ENCODE data around the gene FAM83D. TPM values are rescaled to one million over a fixed set of nuclear protein-coding genes. Genes with fewer than 3 reads are reported as not detected.

FAM83D gene
- total RNA-seq, 2 donors from 2014 or later = 15.9 to 18.3 TPM

- H3K27ac Mint-ChIP-seq = no peak overlapping the region
- H3K4me3 Mint-ChIP-seq = no peak overlapping the region
- no peaks in the 10 kb centered on the region for H3K27me3 Mint-ChIP-seq
- peaks cover 93% of the 10 kb centered on the region for H3K36me3 Mint-ChIP-seq (ENCODE audit: low read depth)
- no peaks in the 10 kb centered on the region for H3K9me3 Mint-ChIP-seq
- H3K4me1 Mint-ChIP-seq = no peaks in the 10 kb centered on the region
- ATAC-seq (replicated peaks) = no peak
Observed at GRCh38 chr20:38915355-38915754, 10.9 kb upstream of the FAM83D start.

- Mint-ChIP-seq H3K4me1 (no peaks in the 10 kb centered on the region), H3K4me3 (no peak overlapping the region), H3K36me3 (ENCODE audit: low read depth) (peaks cover 81% of the 10 kb centered on the region), H3K27ac (no peak overlapping the region), H3K27me3 (no peaks in the 10 kb centered on the region), H3K9me3 (no peaks in the 10 kb centered on the region)
- ATAC-seq (replicated peaks) = no peak
Observed at GRCh38 chr20:38917657-38918056, 8.6 kb upstream of the FAM83D start.

- Mint-ChIP-seq H3K27ac (no peak overlapping the region), H3K4me3 (no peak overlapping the region), H3K4me1 (no peaks in the 10 kb centered on the region), H3K27me3 (no peaks in the 10 kb centered on the region), H3K9me3 (no peaks in the 10 kb centered on the region), H3K36me3 (ENCODE audit: low read depth) (peaks cover 75% of the 10 kb centered on the region)
- no peak for ATAC-seq (replicated peaks)
Observed at GRCh38 chr20:38918172-38918571, 8.0 kb upstream of the FAM83D start.

GRCh38 chr20:38919683-38920082, 6.5 kb upstream of the FAM83D start:
- Mint-ChIP-seq H3K9me3 (no peaks in the 10 kb centered on the region), H3K4me1 (peaks cover under 1% of the 10 kb centered on the region), H3K27me3 (no peaks in the 10 kb centered on the region), H3K36me3 (ENCODE audit: low read depth) (peaks cover 60% of the 10 kb centered on the region), H3K27ac (no peak overlapping the region), H3K4me3 (no peak overlapping the region)
- ATAC-seq (replicated peaks) = no peak

GRCh38 chr20:38920411-38920810, 5.8 kb upstream of the FAM83D start:
- Mint-ChIP-seq H3K4me1 (peaks cover 5% of the 10 kb centered on the region), H3K36me3 (ENCODE audit: low read depth) (peaks cover 53% of the 10 kb centered on the region), H3K4me3 (no peak overlapping the region), H3K9me3 (no peaks in the 10 kb centered on the region), H3K27ac (no peak overlapping the region), H3K27me3 (no peaks in the 10 kb centered on the region)
- ATAC-seq (replicated peaks) = no peak

- H3K4me1 Mint-ChIP-seq = peaks cover 5% of the 10 kb centered on the region
- no peaks in the 10 kb centered on the region for H3K9me3 Mint-ChIP-seq
- H3K4me3 Mint-ChIP-seq = no peak overlapping the region
- H3K36me3 Mint-ChIP-seq (ENCODE audit: low read depth) = peaks cover 49% of the 10 kb centered on the region
- no peak for ATAC-seq (replicated peaks)
- H3K27me3 Mint-ChIP-seq = no peaks in the 10 kb centered on the region
- no peak overlapping the region for H3K27ac Mint-ChIP-seq
Observed at GRCh38 chr20:38920851-38921250, 5.4 kb upstream of the FAM83D start.

- no peak for ATAC-seq (replicated peaks)
- H3K36me3 Mint-ChIP-seq (ENCODE audit: low read depth) = peaks cover 22% of the 10 kb centered on the region
- H3K4me1 Mint-ChIP-seq = peaks cover 14% of the 10 kb centered on the region
- peak overlapping the region; percentile 26 for H3K4me3 Mint-ChIP-seq
- H3K27ac Mint-ChIP-seq = peak overlapping the region; percentile 54
- H3K9me3 Mint-ChIP-seq = no peaks in the 10 kb centered on the region
- H3K27me3 Mint-ChIP-seq = no peaks in the 10 kb centered on the region
Observed at GRCh38 chr20:38924718-38925117, 1.5 kb upstream of the FAM83D start.

- Mint-ChIP-seq H3K4me3 (peak overlapping the region; percentile 78), H3K9me3 (no peaks in the 10 kb centered on the region), H3K27me3 (no peaks in the 10 kb centered on the region), H3K36me3 (ENCODE audit: low read depth) (peaks cover 7% of the 10 kb centered on the region), H3K4me1 (peaks cover 18% of the 10 kb centered on the region), H3K27ac (peak overlapping the region; percentile 71)
- ATAC-seq (replicated peaks) = no peak
Observed at GRCh38 chr20:38926934-38927616, 858 bp downstream of the FAM83D start.

- Mint-ChIP-seq H3K9me3 (no peaks in the 10 kb centered on the region), H3K27ac (no peak overlapping the region), H3K4me3 (peak overlapping the region; percentile 78), H3K36me3 (ENCODE audit: low read depth) (peaks cover 7% of the 10 kb centered on the region), H3K4me1 (peaks cover 18% of the 10 kb centered on the region), H3K27me3 (no peaks in the 10 kb centered on the region)
- no peak for ATAC-seq (replicated peaks)
Observed at GRCh38 chr20:38927902-38928578, 1.8 kb downstream of the FAM83D start.

GRCh38 chr20:38930242-38930569, 4.0 kb downstream of the FAM83D start:
- H3K9me3 Mint-ChIP-seq = no peaks in the 10 kb centered on the region
- no peaks in the 10 kb centered on the region for H3K27me3 Mint-ChIP-seq
- peaks cover 7% of the 10 kb centered on the region for H3K36me3 Mint-ChIP-seq (ENCODE audit: low read depth)
- peaks cover 13% of the 10 kb centered on the region for H3K4me1 Mint-ChIP-seq
- no peak for ATAC-seq (replicated peaks)
- no peak overlapping the region for H3K4me3 Mint-ChIP-seq
- H3K27ac Mint-ChIP-seq = no peak overlapping the region

GRCh38 chr20:38931984-38932383, 5.8 kb downstream of the FAM83D start:
- Mint-ChIP-seq H3K4me1 (peaks cover 13% of the 10 kb centered on the region), H3K4me3 (no peak overlapping the region), H3K9me3 (no peaks in the 10 kb centered on the region), H3K27ac (no peak overlapping the region), H3K36me3 (ENCODE audit: low read depth) (peaks cover 7% of the 10 kb centered on the region), H3K27me3 (no peaks in the 10 kb centered on the region)
- ATAC-seq (replicated peaks) = no peak

- H3K27ac Mint-ChIP-seq = no peak overlapping the region
- H3K36me3 Mint-ChIP-seq (ENCODE audit: low read depth) = peaks cover 7% of the 10 kb centered on the region
- peaks cover 13% of the 10 kb centered on the region for H3K4me1 Mint-ChIP-seq
- ATAC-seq (replicated peaks) = no peak
- no peak overlapping the region for H3K4me3 Mint-ChIP-seq
- H3K27me3 Mint-ChIP-seq = no peaks in the 10 kb centered on the region
- no peaks in the 10 kb centered on the region for H3K9me3 Mint-ChIP-seq
Observed at GRCh38 chr20:38932457-38933120, 6.4 kb downstream of the FAM83D start.

GRCh38 chr20:38934530-38934929, 8.3 kb downstream of the FAM83D start:
- no peak for ATAC-seq (replicated peaks)
- peaks cover 6% of the 10 kb centered on the region for H3K4me1 Mint-ChIP-seq
- no peaks in the 10 kb centered on the region for H3K36me3 Mint-ChIP-seq (ENCODE audit: low read depth)
- H3K27ac Mint-ChIP-seq = no peak overlapping the region
- no peaks in the 10 kb centered on the region for H3K9me3 Mint-ChIP-seq
- H3K27me3 Mint-ChIP-seq = no peaks in the 10 kb centered on the region
- H3K4me3 Mint-ChIP-seq = no peak overlapping the region

GRCh38 chr20:38935285-38935684, 9.1 kb downstream of the FAM83D start:
- Mint-ChIP-seq H3K27ac (no peak overlapping the region), H3K27me3 (no peaks in the 10 kb centered on the region), H3K9me3 (no peaks in the 10 kb centered on the region), H3K36me3 (ENCODE audit: low read depth) (no peaks in the 10 kb centered on the region), H3K4me3 (no peak overlapping the region), H3K4me1 (no peaks in the 10 kb centered on the region)
- ATAC-seq (replicated peaks) = no peak

GRCh38 chr20:38935967-38936407, 9.8 kb downstream of the FAM83D start:
- H3K27me3 Mint-ChIP-seq = no peaks in the 10 kb centered on the region
- H3K9me3 Mint-ChIP-seq = no peaks in the 10 kb centered on the region
- no peak overlapping the region for H3K27ac Mint-ChIP-seq
- no peaks in the 10 kb centered on the region for H3K4me1 Mint-ChIP-seq
- no peaks in the 10 kb centered on the region for H3K36me3 Mint-ChIP-seq (ENCODE audit: low read depth)
- no peak for ATAC-seq (replicated peaks)
- H3K4me3 Mint-ChIP-seq = no peak overlapping the region

Data from activated T-helper 17 cell treated with anti-CD3 and anti-CD28 coated beads, Interleukin-2, amount 50 U/mL, for 72 hours (primary cell).